Adipocyte (in vitro differentiated cells): ENCODE data around the gene SNAPC4.

ENCODE experiments used
- DNase-seq: peaks from one replicate; pipeline ENCODE4 v3.0.0-alpha.2; 2015; ENCODE audit warnings: low read depth
- H3K27me3 ChIP-seq: replicated peaks from 2 replicates; pipeline ENCODE4 v1.7.0; 2013; ENCODE audit warnings: mild to moderate bottlenecking, low read length, moderate library complexity; ENCODE audit not compliant: control insufficient read depth, insufficient read depth
- H3K36me3 ChIP-seq: 2 replicates; pipeline ENCODE4 v1.7.0; 2013; ENCODE audit warnings: low read length, mild to moderate bottlenecking, moderate library complexity; ENCODE audit not compliant: control insufficient read depth, insufficient read depth, severe bottlenecking
- H3K4me1 ChIP-seq: 2 replicates; pipeline ENCODE4 v1.7.0; 2013; ENCODE audit warnings: mild to moderate bottlenecking, low read length, moderate library complexity; ENCODE audit not compliant: control insufficient read depth, insufficient read depth
- H3K4me3 ChIP-seq: 2 replicates; pipeline ENCODE4 v1.7.0; 2013; ENCODE audit warnings: mild to moderate bottlenecking, low read length, moderate library complexity
- H3K9ac ChIP-seq: 2 replicates; pipeline ENCODE4 v1.7.0; 2013; ENCODE audit warnings: mild to moderate bottlenecking, low read length, moderate library complexity
- H3K9me3 ChIP-seq: 2 replicates; pipeline ENCODE4 v1.7.0; 2013; ENCODE audit warnings: mild to moderate bottlenecking, low read length, moderate library complexity; ENCODE audit not compliant: control insufficient read depth

The SNAPC4 gene

GRCh38 chr9:136365775-136366222 is 34.2 kb downstream of the SNAPC4 start:
- Histone ChIP-seq H3K27me3 (no peaks in the 10 kb centered on the region), H3K4me1 (peaks cover 24% of the 10 kb centered on the region), H3K36me3 (no peaks in the 10 kb centered on the region), H3K9ac (no peak overlapping the region), H3K9me3 (no peaks in the 10 kb centered on the region), H3K4me3 (no peak overlapping the region)
- no peak for DNase-seq

- DNase-seq: no peak
- H3K27me3 ChIP-seq: no peaks in the 10 kb centered on the region
- H3K36me3 ChIP-seq: no peaks in the 10 kb centered on the region
- H3K9me3 ChIP-seq: no peaks in the 10 kb centered on the region
- H3K9ac ChIP-seq: no peak overlapping the region
- peaks cover 26% of the 10 kb centered on the region for H3K4me1 ChIP-seq
- H3K4me3 ChIP-seq: no peak overlapping the region
These were observed 34.8 kb downstream of the SNAPC4 start for GRCh38 chr9:136364942-136365774.

- Histone ChIP-seq H3K9ac (peak overlapping the region; percentile 93), H3K4me3 (peak overlapping the region; percentile 88), H3K4me1 (peaks cover 26% of the 10 kb centered on the region), H3K27me3 (no peaks in the 10 kb centered on the region), H3K36me3 (no peaks in the 10 kb centered on the region), H3K9me3 (no peaks in the 10 kb centered on the region)
- DNase-seq: no peak
These were observed 35.8 kb downstream of the SNAPC4 start for GRCh38 chr9:136363949-136364748.

- Histone ChIP-seq H3K9ac (peak within 1 kb of the TSS; percentile 93), H3K27me3 (no peaks in the 10 kb centered on the region), H3K9me3 (no peaks in the 10 kb centered on the region), H3K4me3 (peak within 1 kb of the TSS; percentile 88), H3K4me1 (peaks cover 26% of the 10 kb centered on the region), H3K36me3 (no peaks in the 10 kb centered on the region)
- peak; percentile 98 for DNase-seq
These were observed 36.6 kb downstream of the SNAPC4 start, which contains the start of gene DNLZ for GRCh38 chr9:136363106-136363948. TSS of gene DNLZ (minus strand) at chr9:136363744. CDS start at chr9:136363714, 30 bp downstream.

GRCh38 chr9:136362450-136362784 is 37.6 kb downstream of the SNAPC4 start:
- DNase-seq: no peak
- no peaks in the 10 kb centered on the region for H3K9me3 ChIP-seq
- H3K9ac ChIP-seq: peak overlapping the region; percentile 69
- H3K36me3 ChIP-seq: no peaks in the 10 kb centered on the region
- H3K4me3 ChIP-seq: peak overlapping the region; percentile 63
- no peaks in the 10 kb centered on the region for H3K27me3 ChIP-seq
- peaks cover 26% of the 10 kb centered on the region for H3K4me1 ChIP-seq

- Histone ChIP-seq H3K4me3 (peak overlapping the region; percentile 63), H3K4me1 (peaks cover 26% of the 10 kb centered on the region), H3K9me3 (no peaks in the 10 kb centered on the region), H3K9ac (peak overlapping the region; percentile 69), H3K36me3 (no peaks in the 10 kb centered on the region), H3K27me3 (no peaks in the 10 kb centered on the region)
- no peak for DNase-seq
These were observed 38.1 kb downstream of the SNAPC4 start for GRCh38 chr9:136361754-136362449.

- Histone ChIP-seq H3K9ac (peak overlapping the region; percentile 69), H3K27me3 (no peaks in the 10 kb centered on the region), H3K9me3 (no peaks in the 10 kb centered on the region), H3K4me3 (no peak overlapping the region), H3K4me1 (peaks cover 26% of the 10 kb centered on the region), H3K36me3 (peaks cover 2% of the 10 kb centered on the region)
- no peak for DNase-seq
These were observed 38.8 kb downstream of the SNAPC4 start for GRCh38 chr9:136361047-136361753.

- no peak overlapping the region for H3K9ac ChIP-seq
- H3K9me3 ChIP-seq: no peaks in the 10 kb centered on the region
- no peaks in the 10 kb centered on the region for H3K27me3 ChIP-seq
- DNase-seq: no peak
- no peak overlapping the region for H3K4me3 ChIP-seq
- peaks cover 26% of the 10 kb centered on the region for H3K4me1 ChIP-seq
- H3K36me3 ChIP-seq: peaks cover 2% of the 10 kb centered on the region
These were observed 39.9 kb downstream of the SNAPC4 start for GRCh38 chr9:136359774-136360718.

GRCh38 chr9:136358888-136359287 is 41.1 kb downstream of the SNAPC4 start:
- Histone ChIP-seq H3K4me3 (no peak overlapping the region), H3K4me1 (peaks cover 24% of the 10 kb centered on the region), H3K9ac (no peak overlapping the region), H3K9me3 (no peaks in the 10 kb centered on the region), H3K36me3 (peaks cover 2% of the 10 kb centered on the region), H3K27me3 (no peaks in the 10 kb centered on the region)
- no peak for DNase-seq
